Right lobe of liver (tissue), 6 donors: ENCODE data around the gene TSPAN32. TPM values are rescaled to one million over a fixed set of nuclear protein-coding genes. Genes with fewer than 3 reads are reported as not detected.

Experiments
- ATAC-seq, 4 donors: fragments of 200-7000 bp; cut with Tn5 transposase; one replicate each; pipeline ENCODE4 v1.9.1; 2020; ENCODE audit warnings: mild to moderate bottlenecking in 4 of 4, moderate library complexity in 4 of 4
- DNase-seq, 3 donors: peaks; one replicate each; pipeline ENCODE4 v3.0.0-alpha.2; 2020
- H3K27ac ChIP-seq, 3 donors: fragments of 200-600 bp; one replicate each; pipeline ENCODE4 v1.8.0; 2022
- H3K27me3 ChIP-seq, 2 donors: fragments of 200-600 bp; one replicate each; pipeline ENCODE4 v1.8.0; 2022
- H3K36me3 ChIP-seq, 4 donors: fragments of 200-600 bp; sonication (generic) in 1 of 4; one replicate each; pipeline versions ENCODE4 v1.5.1 to v1.8.0; 2017 to 2022; ENCODE audit warnings: control low read depth in 1 of 4
- H3K4me1 ChIP-seq, 4 donors: fragments of 200-600 bp; sonication (generic) in 1 of 4; one replicate each; pipeline versions ENCODE4 v1.5.1 to v1.8.0; 2017 to 2022; ENCODE audit warnings: control low read depth in 1 of 4
- H3K4me3 ChIP-seq, 3 donors: fragments of 200-600 bp; one replicate each; pipeline ENCODE4 v1.8.0; 2022
- H3K9me3 ChIP-seq, 4 donors: fragments of 200-600 bp; sonication (generic) in 1 of 4; one replicate each; pipeline versions ENCODE4 v1.5.1 to v1.8.0; 2017 to 2022; ENCODE audit warnings: control low read depth in 1 of 4
- CTCF ChIP-seq, 4 donors: fragments of 200-600 bp in 3 of 4; fragments of 450-650 bp in 1 of 4; IDR thresholded peaks; one replicate each; pipeline versions ENCODE4 v1.5.1 to v1.8.0; 2016 to 2022; ENCODE audit warnings: antibody characterized with exemption in 4 of 4, mild to moderate bottlenecking in 2 of 4
- POLR2A ChIP-seq: fragments of 450-650 bp; IDR thresholded peaks from one replicate; pipeline ENCODE4 v1.6.1; 2017; ENCODE audit warnings: antibody characterized with exemption, mild to moderate bottlenecking
- WGBS: methylation state at CpG from one replicate; pipeline ENCODE4 v1.1.6; 2018; ENCODE audit warnings: low coverage, low lambda C conversion rate; ENCODE audit not compliant: insufficient coverage; ENCODE audit errors: missing lambda C conversion rate; 5-methylcytosine and 5-hydroxymethylcytosine counted together
- intact Hi-C, 2 donors: fragments of 100-400 bp; cut with DNase I; formaldehyde crosslinking; loops; one replicate each; pipeline versions ENCODE4 v1.11.2 to v1.14.1; 2022
- total RNA-seq, 6 experiments: library from RNA; depleted of rRNA in 2 of 6; stranded (reverse); fragments of >200 nt in 2 of 6; fragmentation: NEBNext Ultra II Directional in 3 of 6; extraction: Animal tissue kit (Norgen Biotek cat#: 25700) in 3 of 6; gene quantifications; one replicate each; pipeline versions ENCODE4 v1.1.0 to v1.2.4, GENCODE V29; 2016 to 2023
- donor health status: DM: no; HTN: yes; CAD: no.
- donor health status: DM: no; HTN: no; CAD: no.
- donor health status: DM: no; HTN: no; CAD: no.
- donor health status: DM: no; HTN: yes; CAD: no.
- donor health status: DM: no; HTN: yes; CAD: no.

The TSPAN32 gene
- total RNA-seq, 6 experiments from 2014 or later: 0.24 to 1.2 (median 0.63) TPM; not detected in 2

- ATAC-seq (peak in 1 of 4 donors; percentile 8), DNase-seq (peak in 2 of 3 donors; percentile 33 to 67)
- peak overlapping the region in 1 of 3 donors; percentile 8 for H3K27ac ChIP-seq
- TF ChIP-seq CTCF (IDR thresholded peaks at IDR 0.05) (no peak), POLR2A (no peak)
- H3K4me3 ChIP-seq: no peak overlapping the region
- intact Hi-C loops: loop anchor here in 1 of 2 donors (2.0 to 5.0 kb wide), 2 partner anchors 107 to 117 kb away; no protein-coding TSS in a partner anchor
- H3K4me1 ChIP-seq: peaks cover 0 to 9% (median 3%) of the 10 kb centered on the region in 4 donors
- 29% methylated on average over 3 of the region's 15 CpGs for WGBS
- H3K27me3 ChIP-seq: no peaks in the 10 kb centered on the region
- H3K9me3 ChIP-seq: no peaks in the 10 kb centered on the region
- H3K36me3 ChIP-seq: no peaks in the 10 kb centered on the region
These were observed 2.1 kb downstream of the TSPAN32 start for GRCh38 chr11:2303627-2304505.

- WGBS: 33% methylated on average over 3 of the region's 14 CpGs
- intact Hi-C loops: loop anchor here (2.0 to 5.0 kb wide), 4 partner anchors 103 to 116 kb away; no protein-coding TSS in a partner anchor
- H3K9me3 ChIP-seq: no peaks in the 10 kb centered on the region
- H3K27ac ChIP-seq: no peak overlapping the region
- H3K4me3 ChIP-seq: no peak overlapping the region
- peak in 1 of 3 donors; percentile 47 for DNase-seq
- H3K36me3 ChIP-seq: no peaks in the 10 kb centered on the region
- ATAC-seq: peak in 1 of 4 donors; percentile 36
- TF ChIP-seq CTCF (IDR thresholded peaks at IDR 0.05): no peak
- TF ChIP-seq POLR2A: no peak
- peaks cover 0 to 9% (median 3%) of the 10 kb centered on the region in 4 donors for H3K4me1 ChIP-seq
- H3K27me3 ChIP-seq: no peaks in the 10 kb centered on the region
These were observed 2.8 kb downstream of the TSPAN32 start for GRCh38 chr11:2304506-2305139.

GRCh38 chr11:2305140-2305778 lies 3.4 kb downstream of the TSPAN32 start:
- ATAC-seq (peak; percentile 76 to 87 (median 86)), DNase-seq (peak; percentile 89 to 90 (median 89))
- peak overlapping the region in 1 of 3 donors; percentile 39 for H3K27ac ChIP-seq
- no peak overlapping the region for H3K4me3 ChIP-seq
- no peaks in the 10 kb centered on the region for H3K36me3 ChIP-seq
- WGBS: 10% methylated on average over 2 of the region's 10 CpGs
- TF ChIP-seq POLR2A (no peak), CTCF (IDR thresholded peaks at IDR 0.05) (peak; percentile 89 to 96 (median 94))
- H3K4me1 ChIP-seq: peaks cover 0 to 9% (median 3%) of the 10 kb centered on the region in 4 donors
- H3K27me3 ChIP-seq: no peaks in the 10 kb centered on the region
- H3K9me3 ChIP-seq: no peaks in the 10 kb centered on the region
- intact Hi-C loops: loop anchor here (2.0 to 5.0 kb wide), 3 partner anchors 102 to 116 kb away; no protein-coding TSS in a partner anchor

- Histone ChIP-seq H3K27me3 (no peaks in the 10 kb centered on the region), H3K27ac (peak overlapping the region in 2 of 3 donors; percentile 49 to 67), H3K4me3 (no peak overlapping the region), H3K36me3 (no peaks in the 10 kb centered on the region), H3K4me1 (peaks cover 0 to 9% (median 3%) of the 10 kb centered on the region in 4 donors), H3K9me3 (no peaks in the 10 kb centered on the region)
- DNase-seq (peak in 1 of 3 donors; percentile 45), ATAC-seq (peak in 1 of 4 donors; percentile 24)
- TF ChIP-seq CTCF (IDR thresholded peaks at IDR 0.05): no peak
- TF ChIP-seq POLR2A: no peak
- intact Hi-C loops: loop anchor here (2.0 to 5.0 kb wide), 3 partner anchors 101 to 115 kb away; no protein-coding TSS in a partner anchor
- 17% methylated on average over 5 of the region's 12 CpGs for WGBS
These were observed 4.1 kb downstream of the TSPAN32 start for GRCh38 chr11:2305788-2306451.
